SU-DHL-6 (cell line): ENCODE data around the gene PYGB.

ENCODE experiments used
- EZH2phosphoT487 ChIP-seq: fragments of 200-600 bp; sonication (generic), shearing (Covaris generic); conservative IDR thresholded peaks from 2 replicates; pipeline ENCODE4 v1.6.1; 2018; ENCODE audit warnings: mild to moderate bottlenecking, antibody characterized with exemption, low read length, moderate library complexity, mixed read lengths
- TF ChIP-seq, protein P1 (sequence below): fragments of 200-600 bp; sonication (generic); IDR thresholded peaks from one replicate; pipeline ENCODE4 v1.5.1; 2017; ENCODE audit warnings: antibody characterized with exemption, mild to moderate bottlenecking, low read length, moderate library complexity; ENCODE audit not compliant: insufficient read depth, poor library complexity, severe bottlenecking

- TF ChIP-seq, protein P1, sequence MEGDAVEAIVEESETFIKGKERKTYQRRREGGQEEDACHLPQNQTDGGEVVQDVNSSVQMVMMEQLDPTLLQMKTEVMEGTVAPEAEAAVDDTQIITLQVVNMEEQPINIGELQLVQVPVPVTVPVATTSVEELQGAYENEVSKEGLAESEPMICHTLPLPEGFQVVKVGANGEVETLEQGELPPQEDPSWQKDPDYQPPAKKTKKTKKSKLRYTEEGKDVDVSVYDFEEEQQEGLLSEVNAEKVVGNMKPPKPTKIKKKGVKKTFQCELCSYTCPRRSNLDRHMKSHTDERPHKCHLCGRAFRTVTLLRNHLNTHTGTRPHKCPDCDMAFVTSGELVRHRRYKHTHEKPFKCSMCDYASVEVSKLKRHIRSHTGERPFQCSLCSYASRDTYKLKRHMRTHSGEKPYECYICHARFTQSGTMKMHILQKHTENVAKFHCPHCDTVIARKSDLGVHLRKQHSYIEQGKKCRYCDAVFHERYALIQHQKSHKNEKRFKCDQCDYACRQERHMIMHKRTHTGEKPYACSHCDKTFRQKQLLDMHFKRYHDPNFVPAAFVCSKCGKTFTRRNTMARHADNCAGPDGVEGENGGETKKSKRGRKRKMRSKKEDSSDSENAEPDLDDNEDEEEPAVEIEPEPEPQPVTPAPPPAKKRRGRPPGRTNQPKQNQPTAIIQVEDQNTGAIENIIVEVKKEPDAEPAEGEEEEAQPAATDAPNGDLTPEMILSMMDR = no peak
- no peak for TF ChIP-seq EZH2phosphoT487
Measured at GRCh38 chr20:25325997-25326396, 78.1 kb downstream of the PYGB start.
